CD14-positive monocyte (primary cell): ENCODE measurements around the gene TIAM2. TPM values are rescaled to one million over a fixed set of nuclear protein-coding genes. Genes with fewer than 3 reads are reported as not detected.

Experiments
- DNase-seq, 3 donors: peaks; one replicate each; pipeline ENCODE4 v3.0.0-alpha.2; 2011 to 2022
- H2AFZ ChIP-seq: 2 replicates; pipeline ENCODE4 v1.6.0; 2012; ENCODE audit warnings: mild to moderate bottlenecking, low read depth, low read length, inconsistent platforms; ENCODE audit not compliant: insufficient read depth, poor library complexity, severe bottlenecking
- H3K27ac ChIP-seq, 2 donors: 1 replicate in 1 of 2; 2 replicates in 1 of 2; pipeline ENCODE4 v1.5.1; 2012 to 2013; ENCODE audit warnings: low read length in 2 of 2, control low read depth in 1 of 2, inconsistent platforms in 1 of 2, low read depth in 1 of 2, mild to moderate bottlenecking in 1 of 2
- H3K27me3 ChIP-seq, 2 donors: one replicate each; pipeline versions ENCODE4 v1.6.0 to v1.6.1; 2011 to 2013; ENCODE audit warnings: low read length in 2 of 2; ENCODE audit not compliant: control insufficient read depth in 2 of 2, insufficient read depth in 2 of 2
- H3K36me3 ChIP-seq, 2 donors: replicated peaks in 1 of 2; 1 replicate in 1 of 2; 2 replicates in 1 of 2; pipeline versions ENCODE4 v1.5.1 to v1.6.1; 2012 to 2013; ENCODE audit warnings: low read length in 2 of 2, control low read depth in 1 of 2, inconsistent platforms in 1 of 2, mild to moderate bottlenecking in 1 of 2; ENCODE audit not compliant: insufficient read depth in 2 of 2, control insufficient read depth in 1 of 2
- H3K4me1 ChIP-seq, 2 donors: 1 replicate in 1 of 2; 2 replicates in 1 of 2; pipeline versions ENCODE4 v1.5.1 to v1.6.1; 2012 to 2013; ENCODE audit warnings: low read length in 2 of 2, control low read depth in 1 of 2, inconsistent platforms in 1 of 2, mild to moderate bottlenecking in 1 of 2, moderate library complexity in 1 of 2; ENCODE audit not compliant: insufficient read depth in 2 of 2, control insufficient read depth in 1 of 2
- H3K4me2 ChIP-seq: replicated peaks from 2 replicates; pipeline ENCODE3; 2012; ENCODE audit warnings: low read length, moderate library complexity, mild to moderate bottlenecking; ENCODE audit not compliant: poor library complexity, severe bottlenecking; ENCODE audit errors: extremely low read depth
- H3K4me3 ChIP-seq, 3 experiments: fragments of 200-600 bp in 1 of 3; sonication (generic) in 1 of 3; replicated peaks in 1 of 3; 1 replicate in 2 of 3; 2 replicates in 1 of 3; pipeline ENCODE4 v1.5.1; 2011 to 2013; ENCODE audit warnings: low read length in 3 of 3, mild to moderate bottlenecking in 3 of 3, control low read depth in 2 of 3, low read depth in 2 of 3, inconsistent platforms in 1 of 3, moderate library complexity in 1 of 3
- H3K79me2 ChIP-seq: 2 replicates; pipeline ENCODE4 v1.6.0; 2012; ENCODE audit warnings: mild to moderate bottlenecking, control low read depth, inconsistent platforms, low read length, moderate library complexity; ENCODE audit not compliant: insufficient read depth
- H3K9ac ChIP-seq: 2 replicates; pipeline ENCODE4 v1.6.0; 2017; ENCODE audit warnings: low read length, mild to moderate bottlenecking; ENCODE audit not compliant: insufficient read depth, poor library complexity, severe bottlenecking
- H3K9me3 ChIP-seq, 2 donors: replicated peaks in 1 of 2; 1 replicate in 1 of 2; 2 replicates in 1 of 2; pipeline versions ENCODE4 v1.5.1 to v1.6.1; 2012 to 2013; ENCODE audit warnings: low read length in 2 of 2, control low read depth in 1 of 2; ENCODE audit not compliant: control insufficient read depth in 1 of 2, insufficient read depth in 1 of 2
- H4K20me1 ChIP-seq: 2 replicates; pipeline ENCODE4 v1.6.0; 2012; ENCODE audit warnings: mild to moderate bottlenecking, low read length, control low read depth, moderate library complexity; ENCODE audit not compliant: insufficient read depth
- H3K27ac Mint-ChIP-seq, 7 donors: one replicate each; pipeline ENCODE4 v1.8.0; 2020; ENCODE audit warnings: mild to moderate bottlenecking in 7 of 7, mixed read lengths in 7 of 7, moderate library complexity in 6 of 7, inconsistent platforms in 2 of 7
- H3K27me3 Mint-ChIP-seq, 3 donors: one replicate each; pipeline ENCODE4 v1.8.0; 2021 to 2022; ENCODE audit warnings: low read depth in 3 of 3, mild to moderate bottlenecking in 3 of 3, mixed read lengths in 3 of 3, moderate library complexity in 3 of 3, inconsistent platforms in 1 of 3
- H3K36me3 Mint-ChIP-seq, 2 donors: one replicate each; pipeline ENCODE4 v1.8.0; 2020; ENCODE audit warnings: mixed read lengths in 2 of 2, inconsistent platforms in 1 of 2, mild to moderate bottlenecking in 1 of 2
- H3K4me1 Mint-ChIP-seq: one replicate; pipeline ENCODE4 v1.8.0; 2020; ENCODE audit warnings: mild to moderate bottlenecking, mixed read lengths
- H3K4me3 Mint-ChIP-seq, 2 donors: one replicate each; pipeline ENCODE4 v1.8.0; 2020; ENCODE audit warnings: mild to moderate bottlenecking in 2 of 2, mixed read lengths in 2 of 2, moderate library complexity in 1 of 2
- H3K9me3 Mint-ChIP-seq, 7 donors: one replicate each; pipeline ENCODE4 v1.8.0; 2020 to 2022; ENCODE audit warnings: mixed read lengths in 7 of 7, mild to moderate bottlenecking in 6 of 7, moderate library complexity in 6 of 7, inconsistent platforms in 2 of 7
- WGBS: methylation state at CpG from one replicate; pipeline ENCODE4 v1.1.5; 2013; ENCODE audit warnings: missing lambda C conversion rate; ENCODE audit not compliant: insufficient coverage; 5-methylcytosine and 5-hydroxymethylcytosine counted together
- intact Hi-C, 2 donors: fragments of 100-400 bp; cut with micrococcal nuclease; formaldehyde crosslinking; loops; one replicate each; pipeline versions ENCODE4 v1.15.0 to v1.15.1; 2023
- polyA plus RNA-seq, 3 donors: library from polyadenylated mRNA; depleted of rRNA in 1 of 3; unstranded in 2 of 3; stranded (reverse) in 1 of 3; fragments of 300-500 nt in 2 of 3; fragments of >200 nt in 1 of 3; fragmentation: Illumina TruSeq in 2 of 3; gene quantifications; 1 replicate in 2 of 3; 2 replicates in 1 of 3; pipeline ENCODE4 v1.2.3, GENCODE V29; 2012 to 2021
- TF ChIP-seq, protein P1 (sequence below): fragments of 200-600 bp; IDR thresholded peaks from one replicate; pipeline ENCODE4 v1.8.0; 2022; ENCODE audit warnings: antibody characterized with exemption, mild to moderate bottlenecking

Gene TIAM2
- polyA plus RNA-seq, 3 donors = 0.25 to 4.2 (median 0.67) TPM

DNA sequence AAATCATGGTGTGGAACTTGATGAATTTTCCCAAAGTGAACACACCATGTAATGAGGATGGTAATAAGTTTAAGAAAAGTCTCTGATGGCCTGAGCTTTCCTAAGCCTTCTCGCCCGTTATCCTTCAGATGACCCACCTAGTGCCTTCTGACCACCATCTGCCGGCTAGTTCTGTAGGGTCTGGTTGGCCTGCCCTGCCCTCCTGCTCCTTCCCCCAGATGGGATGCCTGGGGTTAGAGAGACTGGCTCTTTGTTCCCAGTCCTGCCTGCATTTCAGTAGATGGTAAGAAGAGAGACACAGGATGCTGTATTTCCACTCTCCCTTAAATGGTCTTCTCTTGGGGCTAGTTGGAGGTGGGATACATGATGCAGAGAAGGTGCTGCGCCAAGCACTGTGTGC lies 43.0 kb downstream of the TIAM2 start:
- Histone ChIP-seq H3K79me2 (no peaks in the 10 kb centered on the region), H3K4me1 (no peaks in the 10 kb centered on the region), H3K36me3 (no peaks in the 10 kb centered on the region), H4K20me1 (no peaks in the 10 kb centered on the region), H3K9ac (no peak overlapping the region), H3K9me3 (no peaks in the 10 kb centered on the region), H2AFZ (no peak overlapping the region), H3K27me3 (no peaks in the 10 kb centered on the region), H3K4me2 (no peak overlapping the region), H3K27ac (no peak overlapping the region), H3K4me3 (no peak overlapping the region)
- TF ChIP-seq, protein P1, sequence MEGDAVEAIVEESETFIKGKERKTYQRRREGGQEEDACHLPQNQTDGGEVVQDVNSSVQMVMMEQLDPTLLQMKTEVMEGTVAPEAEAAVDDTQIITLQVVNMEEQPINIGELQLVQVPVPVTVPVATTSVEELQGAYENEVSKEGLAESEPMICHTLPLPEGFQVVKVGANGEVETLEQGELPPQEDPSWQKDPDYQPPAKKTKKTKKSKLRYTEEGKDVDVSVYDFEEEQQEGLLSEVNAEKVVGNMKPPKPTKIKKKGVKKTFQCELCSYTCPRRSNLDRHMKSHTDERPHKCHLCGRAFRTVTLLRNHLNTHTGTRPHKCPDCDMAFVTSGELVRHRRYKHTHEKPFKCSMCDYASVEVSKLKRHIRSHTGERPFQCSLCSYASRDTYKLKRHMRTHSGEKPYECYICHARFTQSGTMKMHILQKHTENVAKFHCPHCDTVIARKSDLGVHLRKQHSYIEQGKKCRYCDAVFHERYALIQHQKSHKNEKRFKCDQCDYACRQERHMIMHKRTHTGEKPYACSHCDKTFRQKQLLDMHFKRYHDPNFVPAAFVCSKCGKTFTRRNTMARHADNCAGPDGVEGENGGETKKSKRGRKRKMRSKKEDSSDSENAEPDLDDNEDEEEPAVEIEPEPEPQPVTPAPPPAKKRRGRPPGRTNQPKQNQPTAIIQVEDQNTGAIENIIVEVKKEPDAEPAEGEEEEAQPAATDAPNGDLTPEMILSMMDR = no peak
- Mint-ChIP-seq H3K4me3 (no peak overlapping the region), H3K4me1 (no peaks in the 10 kb centered on the region), H3K27me3 (peaks cover 1 to 3% (median 1%) of the 10 kb centered on the region in 3 donors), H3K36me3 (no peaks in the 10 kb centered on the region), H3K9me3 (peaks cover 0 to 2% (median 0%) of the 10 kb centered on the region in 7 donors), H3K27ac (no peak overlapping the region)
- no peak for DNase-seq
- WGBS = no CpG with 5 or more reads among the region's 4 CpGs
- intact Hi-C loops = no loop called here

DNA sequence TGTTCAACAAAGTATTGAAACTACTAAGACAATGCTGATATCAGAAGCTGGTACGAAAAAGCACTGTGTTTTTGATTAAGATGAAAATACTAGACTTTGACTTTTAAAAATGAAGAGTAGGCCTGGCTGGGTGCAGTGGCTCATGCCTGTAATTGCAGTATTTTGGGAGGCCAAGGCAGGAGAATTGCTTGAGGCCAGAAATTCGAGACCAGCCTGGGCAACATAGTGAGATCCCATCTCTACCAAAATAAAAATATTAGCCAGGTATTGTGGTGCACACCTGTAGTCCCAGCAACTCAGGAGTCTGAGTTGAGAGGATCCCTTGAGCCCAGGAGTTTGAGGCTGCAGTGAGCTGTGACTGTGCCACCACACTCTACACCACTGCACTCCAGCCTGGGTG lies 43.4 kb downstream of the TIAM2 start:
- Histone ChIP-seq H3K9me3 (no peaks in the 10 kb centered on the region), H3K79me2 (no peaks in the 10 kb centered on the region), H3K4me1 (no peaks in the 10 kb centered on the region), H3K4me3 (no peak overlapping the region), H3K36me3 (no peaks in the 10 kb centered on the region), H4K20me1 (no peaks in the 10 kb centered on the region), H3K9ac (no peak overlapping the region), H2AFZ (no peak overlapping the region), H3K27me3 (no peaks in the 10 kb centered on the region), H3K27ac (no peak overlapping the region), H3K4me2 (no peak overlapping the region)
- Mint-ChIP-seq H3K27me3 (peaks cover 1 to 3% (median 1%) of the 10 kb centered on the region in 3 donors), H3K36me3 (no peaks in the 10 kb centered on the region), H3K27ac (no peak overlapping the region), H3K4me1 (no peaks in the 10 kb centered on the region), H3K9me3 (peaks cover 0 to 2% (median 0%) of the 10 kb centered on the region in 7 donors), H3K4me3 (no peak overlapping the region)
- 100% methylated on average over 1 of the region's 2 CpGs for WGBS
- intact Hi-C loops = no loop called here
- TF ChIP-seq, protein P1 = no peak
- DNase-seq = no peak
